Mesenteric fat pad (tissue), 1 donor: ENCODE results near the gene MBOAT7. TPM values are rescaled to one million over a fixed set of nuclear protein-coding genes. Genes with fewer than 3 reads are reported as not detected.
A peak's percentile ranks its signal among the peaks of the same experiment; 100 is the strongest.
"Not testable (repeated sequence)": the region's sequence is repeated elsewhere in the genome, so short reads cannot be mapped to it uniquely, and the experiment has no call there.

ENCODE experiments used
- DNase-seq: peaks from one replicate; pipeline ENCODE4 v3.0.0-alpha.2; 2020; ENCODE audit warnings: low spot score
- total RNA-seq: library from RNA; stranded (reverse); fragmentation: NEBNext Ultra II Directional; extraction: Animal tissue kit (Norgen Biotek cat#: 25700); gene quantifications from one replicate; pipeline ENCODE4 v1.2.1, GENCODE V29; 2021
- donor health status: DM: yes; HTN: yes; CAD: no.

Gene MBOAT7
- total RNA-seq, 1 donor from 2014 or later, result 40.9 TPM

DNA sequence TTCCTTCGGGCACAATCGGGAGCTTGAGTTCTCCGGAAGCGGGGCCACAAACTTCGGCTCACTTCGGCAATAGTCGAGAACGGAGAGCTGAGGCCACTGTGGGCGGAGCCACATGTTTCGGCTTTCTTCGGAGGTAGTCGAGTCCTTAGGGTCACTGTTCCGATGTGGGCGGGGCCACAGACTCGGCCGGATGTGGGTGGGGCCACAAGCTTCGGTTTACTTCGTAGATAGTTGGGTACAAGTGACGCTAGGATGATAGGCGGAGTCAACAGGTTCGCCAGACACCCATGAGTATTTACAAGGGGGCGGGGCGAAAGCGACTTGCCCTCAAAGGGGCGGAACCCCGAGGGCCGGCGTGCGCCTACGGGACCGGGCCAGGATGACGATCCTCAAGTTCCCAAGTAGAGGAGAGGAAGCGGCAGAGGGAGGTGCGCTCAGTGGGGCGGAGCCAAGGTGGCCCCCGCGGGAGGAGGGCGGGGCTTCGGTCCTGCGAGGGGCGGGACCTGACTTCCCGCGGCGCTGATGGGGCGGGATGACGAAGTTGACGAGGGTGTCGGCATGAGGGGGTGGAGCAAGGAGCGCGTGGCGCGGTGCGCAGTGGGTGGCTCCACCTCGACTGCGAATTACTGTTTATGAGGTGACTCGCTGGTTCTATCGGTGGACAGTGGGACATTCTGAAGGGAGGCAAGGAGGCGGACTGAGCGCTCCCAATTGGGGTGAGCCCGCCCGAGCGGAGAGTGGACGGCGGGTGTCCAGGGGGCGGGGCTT is 539 bp upstream of the MBOAT7 start:
- DNase-seq, result peak; percentile 100

DNA sequence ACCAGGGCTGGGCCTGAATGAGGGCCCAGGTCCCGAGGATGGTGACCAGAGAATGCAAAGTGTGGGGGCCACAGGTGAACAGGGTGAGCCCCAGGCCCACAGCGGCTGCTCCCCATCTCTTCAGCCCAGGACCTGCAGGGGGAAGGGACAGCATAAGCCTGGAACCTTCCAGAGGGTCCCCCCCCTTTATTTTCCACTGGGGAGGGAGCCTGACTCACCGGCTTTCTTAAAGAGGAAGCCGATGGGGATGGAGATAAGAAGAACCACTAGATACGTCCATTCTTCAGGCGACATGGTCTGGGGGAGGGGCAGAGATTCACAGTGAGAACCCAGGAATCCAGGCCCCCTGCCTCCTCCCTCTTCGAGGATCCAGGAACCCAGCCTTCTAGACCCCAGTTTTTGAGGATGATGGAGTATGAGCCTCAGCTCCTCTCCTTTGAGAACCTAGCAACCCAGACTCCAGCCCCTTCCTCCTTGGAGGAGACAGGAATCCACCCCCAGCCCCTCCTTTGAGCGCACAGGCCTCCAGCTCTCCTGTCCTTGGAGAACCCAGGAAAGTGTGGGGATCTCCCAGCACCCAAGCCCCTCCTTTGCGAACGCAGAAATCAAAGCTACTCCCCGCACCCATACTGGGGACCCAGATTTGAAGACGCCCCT is 1.0 kb downstream of the MBOAT7 start:
- no peak for DNase-seq

- DNase-seq, result no peak
These were observed 2.4 kb downstream of the MBOAT7 start for GRCh38 chr19:54186934-54187381.

DNA sequence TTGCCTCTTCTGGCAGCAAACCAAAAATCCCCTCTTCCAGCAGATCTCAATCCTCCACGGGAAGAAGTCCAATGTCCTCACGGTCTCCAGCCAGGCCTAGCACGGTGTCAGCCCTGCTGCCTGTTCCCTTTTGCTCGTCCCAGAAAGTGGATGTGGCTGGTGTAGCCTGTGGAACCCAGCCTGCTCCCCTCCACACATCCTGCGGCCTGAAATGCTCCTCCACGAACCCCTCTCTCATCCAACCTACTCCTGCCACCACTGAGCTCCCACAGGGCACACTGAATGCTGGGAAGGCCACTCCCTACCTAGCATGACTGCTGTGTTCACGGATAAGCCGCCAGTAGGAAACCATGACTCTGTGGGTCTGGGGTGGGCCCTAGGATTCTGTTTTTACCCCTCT is 3.0 kb downstream of the MBOAT7 start:
- no peak for DNase-seq

DNA sequence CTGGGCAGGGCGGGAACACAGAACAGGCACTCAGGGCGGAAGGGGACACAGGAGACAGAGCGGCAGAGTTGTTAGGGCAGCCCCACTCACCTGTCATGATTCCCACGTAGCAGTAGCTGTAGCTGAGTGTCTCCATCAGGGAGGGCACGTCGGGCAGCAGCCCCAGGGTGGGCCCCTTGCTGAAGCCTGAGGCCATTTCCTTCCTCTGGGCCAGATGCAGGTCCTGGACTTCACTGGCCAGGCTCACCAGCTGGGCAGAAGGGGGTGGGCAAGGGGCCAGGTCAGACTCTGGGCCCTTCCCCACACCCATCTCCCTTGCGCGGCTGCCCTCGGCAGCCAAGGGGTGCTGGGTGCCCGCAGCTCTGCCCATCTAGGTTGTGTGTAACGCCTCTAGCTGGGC is 5.9 kb downstream of the MBOAT7 start:
- DNase-seq, result no peak

DNA sequence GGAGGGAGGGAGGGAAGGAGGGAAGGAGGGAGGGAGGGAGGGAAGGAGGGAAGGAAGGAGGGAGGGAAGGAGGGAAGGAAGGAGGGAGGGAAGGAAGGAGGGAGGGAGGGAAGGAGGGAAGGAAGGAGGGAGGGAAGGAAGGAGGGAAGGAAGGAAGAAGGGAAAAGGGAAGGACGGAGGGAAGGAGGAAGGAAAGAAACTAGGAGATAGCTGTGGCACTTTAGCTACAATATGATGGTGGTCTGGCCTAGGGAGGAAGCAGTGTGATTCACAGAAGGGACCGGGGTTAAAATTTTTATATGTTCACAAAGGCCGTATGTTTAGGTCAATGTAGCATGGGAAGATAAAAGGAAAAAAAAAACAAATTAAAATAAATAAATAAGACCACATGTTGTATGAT is 7.5 kb downstream of the MBOAT7 start:
- not testable (repeated sequence) for DNase-seq

DNA sequence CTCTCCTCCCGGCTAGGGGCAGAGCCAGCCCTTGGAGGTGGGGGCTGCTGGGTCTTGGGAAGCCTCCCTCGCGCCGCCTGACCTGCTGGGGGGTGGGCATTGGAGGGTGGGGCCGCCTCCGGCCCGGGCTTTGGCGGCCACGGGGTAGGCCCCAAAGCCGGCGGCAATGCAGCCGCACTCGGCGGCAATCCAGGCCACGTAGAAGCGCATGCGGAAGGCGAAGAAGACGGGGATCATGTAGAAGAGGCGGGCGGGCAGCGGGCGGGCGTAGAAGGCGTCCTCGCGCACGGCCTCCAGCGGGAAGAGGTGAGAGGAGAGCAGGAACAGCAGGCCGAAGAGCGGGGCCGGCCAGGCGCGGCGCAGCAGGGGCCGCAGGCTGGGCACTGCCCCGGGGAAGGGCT is 8.7 kb downstream of the MBOAT7 start:
- no peak for DNase-seq

DNA sequence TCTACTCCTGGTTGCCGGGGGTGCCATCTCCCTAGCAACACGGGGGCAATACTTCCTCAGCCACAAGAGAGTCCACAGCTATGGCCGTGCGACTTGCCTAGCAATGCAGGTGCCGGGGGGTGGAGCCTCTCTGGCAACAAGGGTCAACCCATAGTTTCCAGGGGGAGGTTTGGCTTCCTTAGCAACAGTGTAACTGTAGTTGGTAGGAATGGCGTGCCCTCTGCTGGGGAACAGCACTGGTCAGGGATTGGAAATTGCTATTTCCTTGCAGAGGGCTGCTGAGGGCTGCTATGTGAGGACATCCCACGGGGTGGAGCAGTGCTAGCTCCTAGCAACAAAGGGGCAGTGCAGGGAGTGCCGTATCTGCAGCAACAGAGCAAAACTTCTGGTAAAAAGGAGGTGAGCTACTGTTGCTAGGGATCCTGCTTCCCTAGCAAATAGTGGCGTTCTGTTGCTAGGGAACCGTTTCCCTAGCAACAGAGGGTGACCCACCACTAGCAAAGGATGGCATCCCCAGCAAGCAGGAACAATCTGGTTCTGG is 9.4 kb downstream of the MBOAT7 start:
- no peak for DNase-seq

- no peak for DNase-seq
These were observed 10.0 kb downstream of the MBOAT7 start for GRCh38 chr19:54179262-54179852.

- DNase-seq, result no peak
These were observed 10.7 kb downstream of the MBOAT7 start for GRCh38 chr19:54178581-54179261.

GRCh38 chr19:54173951-54174834 is 15.2 kb downstream of the MBOAT7 start:
- no peak for DNase-seq

DNA sequence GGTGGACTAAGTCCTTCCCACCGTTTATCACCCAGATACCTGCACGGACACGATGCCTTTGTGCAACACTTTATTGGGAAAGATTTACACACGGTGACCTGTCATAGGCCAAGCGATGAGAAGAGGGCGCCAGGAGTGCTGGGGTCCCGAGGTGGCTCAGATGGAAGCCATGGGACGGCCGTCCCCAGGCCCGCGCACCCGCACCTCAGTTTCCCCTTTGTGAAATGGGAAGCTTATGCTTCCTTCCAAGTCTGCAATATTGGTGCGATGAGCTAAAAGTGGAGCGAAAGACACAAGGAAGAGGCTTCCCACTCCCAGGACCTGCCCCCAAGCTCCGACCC is 16.1 kb downstream of the MBOAT7 start:
- no peak for DNase-seq

- DNase-seq, result no peak
These were observed 16.7 kb downstream of the MBOAT7 start, which contains the start of gene TMC4 for GRCh38 chr19:54172471-54173358. Gene TMC4, minus strand, starts transcription at chr19:54173160. Its CDS starts 43 bp downstream, at chr19:54173117.

DNA sequence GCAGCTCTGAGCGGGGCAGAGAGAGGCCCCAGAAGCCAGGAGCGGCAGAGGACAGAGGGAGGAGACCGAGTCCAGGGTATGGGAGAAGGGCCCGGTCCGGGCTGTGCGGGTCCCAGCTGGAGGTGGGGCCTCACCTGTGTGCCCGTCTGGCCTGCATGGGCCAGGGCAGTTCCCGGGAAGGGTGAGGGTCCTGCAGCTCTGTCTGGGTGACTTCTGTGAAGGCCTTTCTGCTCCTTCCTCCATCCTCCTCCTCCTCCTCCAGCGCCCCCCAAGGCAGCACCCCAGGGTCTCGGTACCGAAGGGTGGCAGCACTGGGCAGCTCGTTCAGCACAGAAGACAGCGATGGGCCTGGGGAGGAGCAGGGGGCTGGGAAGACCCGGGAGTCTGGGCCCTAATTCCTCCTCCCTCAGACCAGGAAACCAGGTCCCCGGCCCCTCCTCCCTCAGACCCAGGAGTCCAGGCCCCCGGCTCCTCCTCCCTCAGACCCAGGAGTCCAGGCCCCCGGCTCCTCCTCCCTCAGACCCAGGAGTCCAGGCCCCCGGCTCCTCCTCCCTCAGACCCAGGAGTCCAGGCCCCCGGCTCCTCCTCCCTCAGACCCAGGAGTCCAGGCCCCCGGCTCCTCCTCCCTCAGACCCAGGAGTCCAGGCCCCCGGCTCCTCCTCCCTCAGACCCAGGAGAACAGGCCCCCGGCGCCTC is 17.5 kb downstream of the MBOAT7 start:
- DNase-seq, result not testable (repeated sequence)

DNA sequence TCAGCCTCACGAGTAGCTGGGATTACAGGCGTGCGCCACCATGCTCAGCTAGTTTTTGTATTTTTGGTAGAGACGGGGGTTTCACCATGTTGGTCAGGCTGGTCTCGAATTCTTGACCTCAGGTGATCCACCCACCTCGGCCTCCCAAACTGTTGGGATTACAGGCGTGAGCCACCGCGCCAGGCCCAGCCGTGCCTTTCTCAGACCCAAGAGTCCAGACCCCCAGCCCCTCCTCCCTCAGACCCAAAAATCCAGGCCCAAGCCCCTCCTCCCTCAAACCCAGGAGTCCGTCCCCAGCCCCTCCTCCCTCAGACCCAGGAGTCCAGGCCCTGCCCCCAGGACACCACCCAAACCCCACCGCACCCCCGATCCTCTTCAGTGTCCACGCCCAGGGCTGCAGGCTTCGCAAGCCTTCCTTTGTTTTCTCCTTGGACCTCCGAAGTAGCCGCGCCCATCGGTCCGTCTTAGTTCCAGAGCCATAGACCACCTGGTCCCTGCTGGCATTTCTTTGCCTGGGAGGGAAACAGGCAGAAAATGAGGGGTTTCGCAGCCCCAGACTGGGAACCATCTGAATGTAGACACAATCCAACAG is 20.1 kb downstream of the MBOAT7 start:
- no peak for DNase-seq

GRCh38 chr19:54168174-54168917 is 21.0 kb downstream of the MBOAT7 start:
- DNase-seq, result peak; percentile 96

- no peak for DNase-seq
These were observed 24.2 kb downstream of the MBOAT7 start for GRCh38 chr19:54165222-54165621.
